Keratinocyte (primary cell): ENCODE measurements around the gene VWC2L. TPM values are rescaled to one million over a fixed set of nuclear protein-coding genes. Genes with fewer than 3 reads are reported as not detected.

Source experiments
- DNase-seq: peaks from one replicate; pipeline ENCODE4 v3.0.0-alpha.2; 2011; ENCODE audit warnings: low read depth, missing footprints, low spot score
- FAIRE-seq: peaks from 2 replicates; lab custom pipeline; 2011; peaks lifted over from hg19 to GRCh38; lab: Jason Lieb, UNC
- H2AFZ ChIP-seq: 2 replicates; pipeline ENCODE4 v1.6.0; 2012; ENCODE audit warnings: low read length, control low read depth, inconsistent platforms; ENCODE audit not compliant: control insufficient read depth
- H3K27ac ChIP-seq: 2 replicates; pipeline ENCODE4 v1.5.1; 2011; ENCODE audit warnings: low read length; ENCODE audit not compliant: control insufficient read depth, insufficient read depth
- H3K27me3 ChIP-seq: 3 replicates; pipeline ENCODE4 v1.6.0; 2011; ENCODE audit warnings: low read length; ENCODE audit not compliant: control insufficient read depth, insufficient read depth; ENCODE audit errors: extremely low read depth
- H3K36me3 ChIP-seq, 2 experiments: 2 replicates in 1 of 2; 3 replicates in 1 of 2; pipeline ENCODE4 v1.5.1; 2011; ENCODE audit warnings: low read length in 2 of 2, mild to moderate bottlenecking in 1 of 2; ENCODE audit not compliant: control insufficient read depth in 2 of 2, insufficient read depth in 2 of 2; ENCODE audit errors: extremely low read depth in 1 of 2
- H3K4me1 ChIP-seq: 3 replicates; pipeline ENCODE4 v1.5.1; 2011; ENCODE audit warnings: low read length; ENCODE audit not compliant: control insufficient read depth, insufficient read depth; ENCODE audit errors: extremely low read depth
- H3K4me2 ChIP-seq: 3 replicates; pipeline ENCODE4 v1.6.0; 2011; ENCODE audit warnings: low read depth, low read length; ENCODE audit not compliant: control insufficient read depth, insufficient read depth; ENCODE audit errors: extremely low read depth
- H3K4me3 ChIP-seq, 3 experiments: fragments of 200-600 bp in 1 of 3; sonication (generic) in 1 of 3; 2 replicates in 2 of 3; 3 replicates in 1 of 3; pipeline ENCODE4 v1.5.1; 2011 to 2016; ENCODE audit warnings: low read length in 3 of 3, mild to moderate bottlenecking in 3 of 3, control low read depth in 2 of 3, inconsistent platforms in 1 of 3, low read depth in 1 of 3, mixed read lengths in 1 of 3, mixed run types in 1 of 3, moderate library complexity in 1 of 3; ENCODE audit not compliant: control insufficient read depth in 2 of 3, insufficient read depth in 2 of 3; ENCODE audit errors: extremely low read depth in 1 of 3
- H3K79me2 ChIP-seq: 2 replicates; pipeline ENCODE4 v1.6.0; 2012; ENCODE audit warnings: low read length; ENCODE audit not compliant: control insufficient read depth, insufficient read depth
- H3K9ac ChIP-seq: 3 replicates; pipeline ENCODE4 v1.6.0; 2011; ENCODE audit warnings: low read length; ENCODE audit not compliant: control insufficient read depth, insufficient read depth; ENCODE audit errors: extremely low read depth
- H3K9me1 ChIP-seq: 3 replicates; pipeline ENCODE4 v1.6.0; 2011; ENCODE audit warnings: low read length; ENCODE audit not compliant: control insufficient read depth, insufficient read depth; ENCODE audit errors: extremely low read depth
- H3K9me3 ChIP-seq: 2 replicates; pipeline ENCODE4 v1.5.1; 2012; ENCODE audit warnings: low read depth, low read length; ENCODE audit not compliant: control insufficient read depth
- H4K20me1 ChIP-seq: 3 replicates; pipeline ENCODE4 v1.6.0; 2011; ENCODE audit warnings: low read length; ENCODE audit not compliant: control insufficient read depth, insufficient read depth; ENCODE audit errors: extremely low read depth
- EZH2 ChIP-seq: IDR thresholded peaks from one replicate; pipeline ENCODE4 v1.6.1; 2012; ENCODE audit warnings: inconsistent platforms, mild to moderate bottlenecking, low read length, moderate library complexity
- dilution Hi-C: fragments of 300-500 bp; cut with MboI; formaldehyde crosslinking; loops from one replicate; pipeline ENCODE4 v1.7.0; 2020; ENCODE audit warnings: low sequenced_read_pairs; ENCODE audit not compliant: extremely low pct_ligation_motif_present
- polyA plus RNA-seq, 5 experiments: library from polyadenylated mRNA; depleted of rRNA in 3 of 5; stranded (reverse) in 3 of 5; stranded (forward) in 1 of 5; unstranded in 1 of 5; fragments of >200 nt; gene quantifications; 1 replicate in 1 of 5; 2 replicates in 3 of 5; 3 replicates in 1 of 5; pipeline versions ENCODE4 v1.2.1 to v1.2.3, GENCODE V29; 2011 to 2012; ENCODE audit warnings: missing spikeins in 2 of 5, low read depth in 1 of 5, low replicate concordance in 1 of 5
- TF ChIP-seq, protein P1 (sequence below), 3 experiments: IDR thresholded peaks in 1 of 3; conservative IDR thresholded peaks in 1 of 3; optimal IDR thresholded peaks in 1 of 3; 2 replicates in 2 of 3; 3 replicates in 1 of 3; pipeline versions ENCODE3 to v1.5.1; 2011; ENCODE audit warnings: low read length in 3 of 3, mild to moderate bottlenecking in 3 of 3, moderate library complexity in 2 of 3, control low read depth in 1 of 3, inconsistent platforms in 1 of 3; ENCODE audit not compliant: insufficient read depth in 2 of 3; ENCODE audit errors: extremely low read depth in 1 of 3

Gene VWC2L
- polyA plus RNA-seq, 1 donor (not counting 4 experiments of a cell fraction or from before 2014, with no cell fraction given) = not detected

DNA sequence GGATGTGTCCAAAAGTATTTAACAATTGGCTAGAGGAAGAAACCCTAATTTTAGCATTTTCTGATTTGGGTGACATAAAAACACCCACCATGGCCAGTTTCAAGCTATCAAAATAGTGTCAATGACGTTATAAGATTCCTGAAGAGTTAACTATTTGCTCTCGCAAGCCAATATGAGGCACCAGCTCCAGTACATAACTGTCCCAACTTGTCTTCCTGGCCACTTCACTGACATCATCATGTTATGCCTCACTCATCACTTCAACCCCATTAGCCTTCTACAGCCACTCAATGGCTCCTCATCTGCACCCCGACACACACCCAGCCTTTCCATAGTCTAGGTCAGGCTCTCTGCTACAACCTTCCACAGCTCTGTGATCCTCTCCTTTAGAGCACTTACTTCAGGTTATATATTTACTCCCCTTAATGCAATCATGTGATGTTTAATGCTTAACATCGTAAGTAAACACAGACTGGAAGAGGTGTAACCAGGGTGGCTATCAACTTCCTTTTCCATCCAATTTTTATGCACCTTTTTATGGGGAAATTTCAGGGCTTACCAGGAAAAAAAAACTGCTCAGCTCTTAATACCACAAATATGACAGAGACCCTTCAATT lies 158.7 kb downstream of the VWC2L start:
- H3K36me3 ChIP-seq = no peaks in the 10 kb centered on the region
- no peak for DNase-seq
- H3K4me2 ChIP-seq = no peak overlapping the region
- no peaks in the 10 kb centered on the region for H3K27me3 ChIP-seq
- no peak for TF ChIP-seq EZH2
- TF ChIP-seq, protein P1, sequence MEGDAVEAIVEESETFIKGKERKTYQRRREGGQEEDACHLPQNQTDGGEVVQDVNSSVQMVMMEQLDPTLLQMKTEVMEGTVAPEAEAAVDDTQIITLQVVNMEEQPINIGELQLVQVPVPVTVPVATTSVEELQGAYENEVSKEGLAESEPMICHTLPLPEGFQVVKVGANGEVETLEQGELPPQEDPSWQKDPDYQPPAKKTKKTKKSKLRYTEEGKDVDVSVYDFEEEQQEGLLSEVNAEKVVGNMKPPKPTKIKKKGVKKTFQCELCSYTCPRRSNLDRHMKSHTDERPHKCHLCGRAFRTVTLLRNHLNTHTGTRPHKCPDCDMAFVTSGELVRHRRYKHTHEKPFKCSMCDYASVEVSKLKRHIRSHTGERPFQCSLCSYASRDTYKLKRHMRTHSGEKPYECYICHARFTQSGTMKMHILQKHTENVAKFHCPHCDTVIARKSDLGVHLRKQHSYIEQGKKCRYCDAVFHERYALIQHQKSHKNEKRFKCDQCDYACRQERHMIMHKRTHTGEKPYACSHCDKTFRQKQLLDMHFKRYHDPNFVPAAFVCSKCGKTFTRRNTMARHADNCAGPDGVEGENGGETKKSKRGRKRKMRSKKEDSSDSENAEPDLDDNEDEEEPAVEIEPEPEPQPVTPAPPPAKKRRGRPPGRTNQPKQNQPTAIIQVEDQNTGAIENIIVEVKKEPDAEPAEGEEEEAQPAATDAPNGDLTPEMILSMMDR (optimal IDR thresholded peaks at IDR 0.05 in 1 of 3, IDR thresholded peaks at IDR 0.05 in 1 of 3, conservative IDR thresholded peaks at IDR 0.05 in 1 of 3; ENCODE audit: extremely low read depth in 1 of 3, insufficient read depth in 2 of 3, low read length in 3 of 3) = no peak
- H3K9ac ChIP-seq = no peak overlapping the region
- dilution Hi-C loops = no loop called here
- no peaks in the 10 kb centered on the region for H3K4me1 ChIP-seq
- no peaks in the 10 kb centered on the region for H3K9me3 ChIP-seq
- H3K79me2 ChIP-seq = no peaks in the 10 kb centered on the region
- no peak for FAIRE-seq
- H2AFZ ChIP-seq = no peak overlapping the region
- H4K20me1 ChIP-seq = no peaks in the 10 kb centered on the region
- H3K4me3 ChIP-seq = no peak overlapping the region
- no peak overlapping the region for H3K27ac ChIP-seq
- no peaks in the 10 kb centered on the region for H3K9me1 ChIP-seq

DNA sequence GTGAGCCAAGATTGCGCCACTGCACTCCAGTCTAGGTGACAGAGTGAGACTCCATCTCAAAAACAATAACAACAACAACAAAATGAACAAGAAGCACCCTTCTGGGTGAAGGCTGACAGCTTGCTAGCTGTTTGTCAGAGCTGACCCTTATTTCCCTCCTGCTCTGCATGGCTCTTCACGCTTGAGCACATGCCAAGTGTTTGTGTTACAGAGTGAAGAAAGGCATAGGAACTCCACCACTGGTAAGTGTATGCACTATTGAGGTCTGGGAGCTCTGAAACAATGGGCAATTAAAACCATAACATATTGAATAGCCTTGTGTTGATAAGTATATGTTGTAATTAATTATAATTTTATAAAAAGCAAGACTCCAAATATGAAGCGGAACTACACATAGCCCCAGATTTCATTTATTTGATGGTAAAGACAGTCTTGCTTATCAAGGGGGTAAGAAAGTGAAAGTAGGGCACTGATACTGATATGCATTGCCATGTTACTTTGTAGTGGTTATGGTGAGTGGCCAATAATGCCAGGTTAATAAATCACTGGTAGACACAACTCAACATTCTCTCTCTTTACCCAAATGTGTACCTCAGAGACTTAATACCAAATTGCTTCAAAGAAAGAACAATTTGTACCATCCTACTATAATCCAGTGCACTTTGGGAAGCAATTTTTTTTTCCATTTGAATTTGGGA lies 163.4 kb downstream of the VWC2L start:
- no peak for TF ChIP-seq EZH2
- TF ChIP-seq, protein P1 (optimal IDR thresholded peaks at IDR 0.05 in 1 of 3, IDR thresholded peaks at IDR 0.05 in 1 of 3, conservative IDR thresholded peaks at IDR 0.05 in 1 of 3; ENCODE audit: extremely low read depth in 1 of 3, insufficient read depth in 2 of 3, low read length in 3 of 3) = no peak
- no peaks in the 10 kb centered on the region for H3K79me2 ChIP-seq
- peaks cover 4% of the 10 kb centered on the region for H3K4me1 ChIP-seq
- no peak overlapping the region for H3K9ac ChIP-seq
- no peak for DNase-seq
- H3K9me3 ChIP-seq = no peaks in the 10 kb centered on the region
- H3K36me3 ChIP-seq = no peaks in the 10 kb centered on the region
- no peak overlapping the region for H2AFZ ChIP-seq
- H3K27me3 ChIP-seq = no peaks in the 10 kb centered on the region
- no peak overlapping the region for H3K4me2 ChIP-seq
- H3K27ac ChIP-seq = no peak overlapping the region
- no peaks in the 10 kb centered on the region for H3K9me1 ChIP-seq
- no peak overlapping the region for H3K4me3 ChIP-seq
- dilution Hi-C loops = no loop called here
- no peak for FAIRE-seq
- no peaks in the 10 kb centered on the region for H4K20me1 ChIP-seq
